Endothelial cell of umbilical vein (primary cell): ENCODE measurements around the gene WNT16.

Experiments
- EZH2 ChIP-seq: IDR thresholded peaks from 2 replicates; pipeline ENCODE4 v1.6.1; 2012; ENCODE audit warnings: borderline replicate concordance, low read depth, mild to moderate bottlenecking, moderate library complexity, low read length, inconsistent platforms; ENCODE audit not compliant: severe bottlenecking
- FOS ChIP-seq: IDR thresholded peaks from 2 replicates; pipeline ENCODE4 v1.6.1; 2011; ENCODE audit warnings: mild to moderate bottlenecking, low read length, moderate library complexity, borderline replicate concordance; ENCODE audit not compliant: insufficient read depth
- GATA2 ChIP-seq: IDR thresholded peaks from 2 replicates; pipeline ENCODE4 v1.7.0; 2011; ENCODE audit warnings: low read depth, mild to moderate bottlenecking, moderate library complexity, mixed read lengths, low read length; ENCODE audit not compliant: insufficient read length, insufficient read depth
- JUN ChIP-seq: IDR thresholded peaks from 2 replicates; pipeline ENCODE4 v1.6.1; 2011; ENCODE audit warnings: borderline replicate concordance, low read depth; ENCODE audit not compliant: insufficient read length, insufficient read depth
- POLR2A ChIP-seq: IDR thresholded peaks from 2 replicates; pipeline ENCODE4 v1.6.1; 2012; ENCODE audit warnings: low read depth, mild to moderate bottlenecking, control low read depth, low read length
- POLR2AphosphoS5 ChIP-seq: IDR thresholded peaks from 2 replicates; pipeline ENCODE4 v1.6.1; 2012; ENCODE audit warnings: low read depth, mild to moderate bottlenecking, control low read depth, low read length, moderate library complexity; ENCODE audit not compliant: insufficient read depth
- TF ChIP-seq, protein P1 (sequence below), 2 donors: IDR thresholded peaks; 1 replicate in 1 of 2; 2 replicates in 1 of 2; pipeline ENCODE4 v1.5.1; 2011; ENCODE audit warnings: low read length in 2 of 2, mild to moderate bottlenecking in 2 of 2, moderate library complexity in 2 of 2, control low read depth in 1 of 2, inconsistent platforms in 1 of 2, low read depth in 1 of 2; ENCODE audit not compliant: insufficient read depth in 1 of 2; ENCODE audit errors: extremely low read depth in 1 of 2
- TF ChIP-seq, protein P2 (sequence below): IDR thresholded peaks from 2 replicates; pipeline ENCODE4 v1.6.1; 2011; ENCODE audit not compliant: insufficient read depth, insufficient read length

DNA sequence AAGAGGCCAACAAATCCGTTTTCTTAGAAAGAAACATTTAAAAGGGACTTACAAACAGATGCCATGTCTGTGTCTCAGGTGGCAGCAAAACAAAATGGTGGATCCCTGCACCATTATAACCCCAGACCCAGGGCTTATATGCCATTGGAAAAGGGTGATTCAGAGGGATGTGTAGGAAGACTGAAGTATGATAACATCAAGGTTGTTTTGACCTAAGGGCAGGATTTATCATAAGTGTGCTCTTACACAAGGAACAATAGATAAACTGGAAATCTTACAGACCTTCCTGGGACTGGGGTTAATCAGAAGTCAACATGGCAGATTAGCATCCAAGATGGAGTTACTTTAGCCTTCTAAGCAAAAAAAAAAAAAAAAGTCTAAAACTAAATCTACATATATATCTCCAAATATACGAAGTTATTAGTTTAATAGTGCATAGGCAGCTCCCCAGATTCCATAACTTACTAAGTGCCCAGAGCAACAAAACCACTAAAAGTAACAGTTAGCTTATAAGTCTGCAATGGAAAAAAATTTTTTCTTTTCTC lies 34.3 kb upstream of the WNT16 start:
- TF ChIP-seq, protein P1, sequence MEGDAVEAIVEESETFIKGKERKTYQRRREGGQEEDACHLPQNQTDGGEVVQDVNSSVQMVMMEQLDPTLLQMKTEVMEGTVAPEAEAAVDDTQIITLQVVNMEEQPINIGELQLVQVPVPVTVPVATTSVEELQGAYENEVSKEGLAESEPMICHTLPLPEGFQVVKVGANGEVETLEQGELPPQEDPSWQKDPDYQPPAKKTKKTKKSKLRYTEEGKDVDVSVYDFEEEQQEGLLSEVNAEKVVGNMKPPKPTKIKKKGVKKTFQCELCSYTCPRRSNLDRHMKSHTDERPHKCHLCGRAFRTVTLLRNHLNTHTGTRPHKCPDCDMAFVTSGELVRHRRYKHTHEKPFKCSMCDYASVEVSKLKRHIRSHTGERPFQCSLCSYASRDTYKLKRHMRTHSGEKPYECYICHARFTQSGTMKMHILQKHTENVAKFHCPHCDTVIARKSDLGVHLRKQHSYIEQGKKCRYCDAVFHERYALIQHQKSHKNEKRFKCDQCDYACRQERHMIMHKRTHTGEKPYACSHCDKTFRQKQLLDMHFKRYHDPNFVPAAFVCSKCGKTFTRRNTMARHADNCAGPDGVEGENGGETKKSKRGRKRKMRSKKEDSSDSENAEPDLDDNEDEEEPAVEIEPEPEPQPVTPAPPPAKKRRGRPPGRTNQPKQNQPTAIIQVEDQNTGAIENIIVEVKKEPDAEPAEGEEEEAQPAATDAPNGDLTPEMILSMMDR (IDR thresholded peaks at IDR 0.05; ENCODE audit: extremely low read depth in 1 of 2, insufficient read depth in 1 of 2, low read depth in 1 of 2, low read length in 2 of 2), result no peak
- TF ChIP-seq POLR2A, result no peak
- TF ChIP-seq JUN, result no peak
- no peak for TF ChIP-seq GATA2
- TF ChIP-seq, protein P2, sequence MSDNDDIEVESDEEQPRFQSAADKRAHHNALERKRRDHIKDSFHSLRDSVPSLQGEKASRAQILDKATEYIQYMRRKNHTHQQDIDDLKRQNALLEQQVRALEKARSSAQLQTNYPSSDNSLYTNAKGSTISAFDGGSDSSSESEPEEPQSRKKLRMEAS, result no peak
- TF ChIP-seq POLR2AphosphoS5, result no peak
- TF ChIP-seq EZH2, result no peak
- no peak for TF ChIP-seq FOS
